OCI-LY3 (cell line): ENCODE results near the gene C3orf52.
A peak's percentile ranks its signal among the peaks of the same experiment; 100 is the strongest.

Experiments
- H2AFZ ChIP-seq: fragments of 200-600, 300-600 bp; shearing (Covaris generic); 2 replicates; pipeline ENCODE4 v1.6.0; 2014; ENCODE audit warnings: antibody characterized with exemption, low read depth, low read length
- H3K27ac ChIP-seq: fragments of 200-600, 300-600 bp; sonication (generic); 2 replicates; pipeline ENCODE4 v1.5.1; 2014; ENCODE audit warnings: mild to moderate bottlenecking, low read length, moderate library complexity, mixed read lengths
- H3K27me3 ChIP-seq: fragments of 200-600, 300-600 bp; sonication (generic); 2 replicates; pipeline ENCODE4 v1.6.1; 2014; ENCODE audit warnings: low read depth, low read length, mixed read lengths
- H3K36me3 ChIP-seq: fragments of 200-600, 300-600 bp; sonication (generic); replicated peaks from 2 replicates; pipeline ENCODE3; 2014; ENCODE audit warnings: low read depth, low read length, mixed read lengths
- H3K4me1 ChIP-seq: fragments of 300-600, 200-600 bp; sonication (generic); 2 replicates; pipeline ENCODE4 v1.6.1; 2014; ENCODE audit warnings: low read length, mixed read lengths
- H3K4me2 ChIP-seq: fragments of 200-600, 300-600 bp; sonication (generic); 2 replicates; pipeline ENCODE4 v1.6.1; 2014; ENCODE audit warnings: low read length, mixed read lengths
- H3K4me3 ChIP-seq: fragments of 300-600, 200-600 bp; sonication (generic); 2 replicates; pipeline ENCODE4 v1.5.1; 2014; ENCODE audit warnings: antibody characterized with exemption, mild to moderate bottlenecking, low read length, moderate library complexity
- H3K79me2 ChIP-seq: fragments of 300-600, 200-600 bp; shearing (Covaris generic); 2 replicates; pipeline ENCODE4 v1.6.1; 2014; ENCODE audit warnings: mild to moderate bottlenecking, low read length, mixed read lengths
- H3K9ac ChIP-seq: fragments of 300-600, 200-600 bp; shearing (Covaris generic); 2 replicates; pipeline ENCODE4 v1.6.0; 2014; ENCODE audit warnings: mild to moderate bottlenecking, low read length, moderate library complexity
- H3K9me3 ChIP-seq: fragments of 200-600, 300-600 bp; shearing (Covaris generic); 2 replicates; pipeline ENCODE4 v1.6.1; 2014; ENCODE audit warnings: low read length, mixed read lengths; ENCODE audit not compliant: insufficient read depth
- H4K20me1 ChIP-seq: fragments of 200-600, 300-600 bp; sonication (generic); 2 replicates; pipeline ENCODE4 v1.6.1; 2016; ENCODE audit warnings: low read length, mixed read lengths; ENCODE audit not compliant: insufficient read depth
- CTCF ChIP-seq: fragments of 200-600, 300-600 bp; sonication (generic); IDR thresholded peaks from 2 replicates; pipeline ENCODE4 v1.5.1; 2014; ENCODE audit warnings: antibody characterized with exemption, low read length, low read depth
- EZH2phosphoT487 ChIP-seq: fragments of 200-600 bp; shearing (Covaris generic); IDR thresholded peaks from 2 replicates; pipeline ENCODE4 v1.6.1; 2018; ENCODE audit warnings: antibody characterized with exemption, mixed run types, low read depth

Gene C3orf52

DNA sequence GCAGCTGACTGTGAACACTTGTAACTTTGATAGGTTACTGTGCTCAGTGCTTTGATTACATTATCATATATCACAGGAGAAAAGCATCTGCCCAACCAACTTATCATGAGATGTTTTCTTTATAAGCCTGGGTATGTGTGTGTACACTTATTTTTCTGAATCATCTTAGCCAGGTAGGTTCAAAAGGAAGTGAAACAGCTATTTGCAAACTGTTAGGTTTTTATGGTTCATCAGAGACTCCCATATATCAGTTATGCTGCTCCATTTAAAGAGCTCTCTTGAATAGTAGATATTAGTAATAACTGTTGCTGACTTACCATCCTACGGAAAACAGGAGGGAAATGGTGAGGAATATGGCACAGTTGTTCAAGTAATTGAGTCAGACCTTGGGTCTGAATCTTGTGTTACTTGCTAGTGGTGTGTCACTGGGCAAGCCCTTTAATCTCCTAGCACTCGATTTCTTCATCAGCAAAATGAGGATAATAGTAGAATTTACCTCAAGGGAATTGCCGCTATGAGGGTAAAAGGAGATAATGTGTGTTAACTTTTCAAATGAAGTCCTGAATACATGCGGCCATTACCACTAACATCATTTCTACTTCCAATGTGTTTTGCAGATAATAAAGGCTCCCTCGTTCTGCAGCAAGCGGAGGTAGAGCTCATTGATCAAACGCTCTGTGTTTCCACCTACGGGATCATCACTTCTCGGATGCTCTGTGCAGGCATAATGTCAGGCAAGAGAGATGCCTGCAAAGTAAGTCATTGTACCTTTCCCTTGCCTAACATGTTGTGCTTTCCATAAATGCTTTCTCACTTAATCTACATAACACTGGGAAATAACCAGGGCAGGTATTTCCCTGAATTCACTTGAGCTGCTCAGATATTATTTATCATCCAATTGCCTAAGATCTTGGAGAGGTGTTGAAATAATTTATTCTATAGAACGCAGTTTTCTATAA, 7.8 kb upstream of the C3orf52 start:
- Histone ChIP-seq H3K27me3 (peaks cover 11% of the 10 kb centered on the region), H3K4me3 (no peak overlapping the region), H3K9ac (no peak overlapping the region), H4K20me1 (no peaks in the 10 kb centered on the region), H3K27ac (no peak overlapping the region), H3K79me2 (no peaks in the 10 kb centered on the region), H3K4me2 (peak overlapping the region; percentile 27), H3K9me3 (no peaks in the 10 kb centered on the region), H3K4me1 (peaks cover 13% of the 10 kb centered on the region), H3K36me3 (no peaks in the 10 kb centered on the region), H2AFZ (no peak overlapping the region)
- no peak for TF ChIP-seq EZH2phosphoT487
- no peak for TF ChIP-seq CTCF

DNA sequence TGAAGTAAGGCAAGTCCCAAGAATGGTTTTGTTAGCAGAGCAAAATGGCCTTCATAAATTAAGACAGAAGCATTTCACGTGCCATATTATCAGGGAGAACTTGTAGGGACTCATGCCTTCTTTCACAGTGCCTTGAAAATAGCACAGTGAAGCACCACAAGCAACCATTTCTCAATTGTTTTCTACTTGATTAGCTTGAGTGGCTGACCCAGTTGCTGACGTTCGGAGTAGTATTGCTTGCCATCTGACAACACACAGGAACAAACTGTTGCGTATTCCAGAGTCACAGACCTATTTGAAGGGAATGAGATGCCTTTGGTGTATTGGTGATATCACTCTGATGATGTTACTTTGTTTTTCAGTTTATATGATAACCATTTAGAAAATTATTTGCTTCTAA, 3.0 kb upstream of the C3orf52 start:
- Histone ChIP-seq H3K79me2 (no peaks in the 10 kb centered on the region), H2AFZ (no peak overlapping the region), H3K4me3 (no peak overlapping the region), H3K9ac (no peak overlapping the region), H3K27ac (no peak overlapping the region), H4K20me1 (no peaks in the 10 kb centered on the region), H3K9me3 (no peaks in the 10 kb centered on the region), H3K36me3 (no peaks in the 10 kb centered on the region), H3K4me2 (no peak overlapping the region), H3K4me1 (peaks cover 16% of the 10 kb centered on the region), H3K27me3 (peaks cover 6% of the 10 kb centered on the region; the same call in 1 of the 2 replicates)
- TF ChIP-seq EZH2phosphoT487 (no peak), CTCF (no peak)

DNA sequence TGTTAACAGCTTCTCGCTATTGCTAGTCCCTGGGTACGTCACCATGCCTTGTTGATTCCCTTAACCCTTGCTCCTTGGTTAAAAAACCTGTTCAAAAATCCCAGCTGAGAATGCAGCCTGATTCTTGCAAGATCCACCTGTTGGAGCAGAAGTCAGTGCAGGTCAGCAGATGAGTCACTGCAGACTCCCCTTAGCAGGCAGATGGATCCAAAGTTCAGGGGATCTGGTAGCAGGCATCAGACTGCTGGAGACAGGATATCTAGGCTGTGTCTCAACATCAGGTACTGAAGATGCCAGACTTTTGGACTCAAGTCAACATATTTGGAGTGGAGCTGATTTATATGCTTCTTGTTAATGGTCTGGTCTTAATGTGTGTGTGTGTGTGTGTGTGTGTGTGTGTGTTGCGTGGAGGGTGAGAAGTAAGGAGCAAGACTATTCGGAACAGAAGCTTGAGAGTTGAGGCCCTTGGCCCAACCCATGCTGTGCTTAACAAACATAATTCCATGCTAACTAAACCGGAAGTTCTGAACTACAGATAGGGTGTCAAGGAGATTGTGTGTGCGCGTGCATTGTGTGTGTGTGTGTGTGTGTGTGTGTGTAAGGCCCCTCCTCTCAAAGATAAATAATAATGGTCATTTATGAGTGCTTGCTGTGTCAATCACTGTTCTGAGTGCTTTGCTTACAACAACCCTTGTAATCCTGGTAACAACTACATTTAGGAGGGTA, 1.0 kb upstream of the C3orf52 start:
- no peak overlapping the region for H3K9ac ChIP-seq
- no peak overlapping the region for H3K27ac ChIP-seq
- H3K27me3 ChIP-seq = 0 out of 2 replicates have a peak, but pooled peaks cover 3% of the 10 kb centered on the region
- peak overlapping the region; percentile 92; the same call in 1 of the 2 replicates for H2AFZ ChIP-seq
- H3K4me2 ChIP-seq = peak overlapping the region; percentile 96; the same call in 1 of the 2 replicates
- H3K4me3 ChIP-seq = no peak overlapping the region; the same call in 1 of the 2 replicates
- H3K9me3 ChIP-seq = no peaks in the 10 kb centered on the region
- no peaks in the 10 kb centered on the region for H3K36me3 ChIP-seq
- H3K79me2 ChIP-seq = no peaks in the 10 kb centered on the region
- no peak for TF ChIP-seq CTCF
- no peak for TF ChIP-seq EZH2phosphoT487
- H4K20me1 ChIP-seq = no peaks in the 10 kb centered on the region
- H3K4me1 ChIP-seq = peaks cover 10% of the 10 kb centered on the region; the same call in 1 of the 2 replicates

- Histone ChIP-seq H2AFZ (peak overlapping the region; percentile 92), H3K4me3 (peak overlapping the region; percentile 95), H3K4me1 (peaks cover 10% of the 10 kb centered on the region; the same call in 1 of the 2 replicates), H3K4me2 (peak overlapping the region; percentile 96), H3K9me3 (no peaks in the 10 kb centered on the region), H3K36me3 (no peaks in the 10 kb centered on the region), H3K27ac (no peak overlapping the region), H3K79me2 (no peaks in the 10 kb centered on the region), H4K20me1 (no peaks in the 10 kb centered on the region), H3K9ac (peak overlapping the region; percentile 77; the same call in 1 of the 2 replicates), H3K27me3 (0 out of 2 replicates have a peak, but pooled peaks cover 3% of the 10 kb centered on the region)
- TF ChIP-seq EZH2phosphoT487 = no peak
- TF ChIP-seq CTCF = no peak
Measured at GRCh38 chr3:112085735-112086075, 484 bp upstream of the C3orf52 start.
